ENCODE measurements around the gene KIFBP.
"Not testable (repeated sequence)": the region's sequence is repeated elsewhere in the genome, so short reads cannot be mapped to it uniquely, and the experiment has no call there.

KIFBP gene

DNA sequence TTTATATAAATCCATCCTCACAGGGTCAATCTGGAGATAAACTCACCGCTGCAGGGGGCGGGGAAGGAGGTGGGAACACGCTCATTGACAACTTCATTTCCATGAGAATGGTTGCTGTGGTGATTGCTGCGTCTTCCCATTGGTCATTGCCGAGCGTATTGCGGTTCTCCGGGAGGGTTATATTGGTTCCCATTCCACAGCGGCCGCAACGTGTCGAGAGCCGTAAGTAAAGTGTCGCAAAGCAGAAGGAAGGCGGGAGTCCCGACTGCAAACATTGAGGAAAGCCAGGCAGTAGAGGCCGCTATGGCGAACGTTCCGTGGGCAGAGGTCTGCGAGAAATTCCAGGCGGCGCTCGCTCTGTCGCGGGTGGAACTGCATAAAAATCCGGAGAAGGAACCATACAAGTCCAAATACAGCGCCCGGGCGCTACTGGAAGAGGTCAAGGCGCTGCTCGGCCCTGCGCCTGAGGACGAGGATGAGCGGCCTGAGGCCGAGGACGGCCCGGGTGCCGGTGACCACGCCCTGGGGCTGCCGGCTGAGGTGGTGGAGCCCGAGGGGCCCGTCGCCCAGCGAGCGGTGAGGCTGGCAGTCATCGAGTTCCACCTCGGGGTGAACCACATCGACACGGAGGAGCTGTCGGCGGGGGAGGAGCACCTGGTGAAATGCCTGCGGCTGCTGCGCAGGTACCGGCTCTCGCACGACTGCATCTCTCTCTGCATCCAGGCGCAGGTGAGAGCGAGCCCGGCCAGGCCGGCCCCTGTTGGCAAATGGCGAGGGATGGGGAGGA lies at the start of gene KIFBP:
TSS of gene KIFBP (plus strand) at position 274 of the 787 bp plus-strand sequence. CDS start at position 304, 30 bp downstream.
- peak; percentile 44 for DNase-seq

GRCh38 chr10:68938884-68939283 lies 49.7 kb upstream of the KIFBP start:
- no peak for DNase-seq

GRCh38 chr10:68940917-68941316 lies 47.7 kb upstream of the KIFBP start:
- not testable (repeated sequence) for DNase-seq

GRCh38 chr10:68950598-68950997 lies 38.0 kb upstream of the KIFBP start:
- DNase-seq: no peak

DNA sequence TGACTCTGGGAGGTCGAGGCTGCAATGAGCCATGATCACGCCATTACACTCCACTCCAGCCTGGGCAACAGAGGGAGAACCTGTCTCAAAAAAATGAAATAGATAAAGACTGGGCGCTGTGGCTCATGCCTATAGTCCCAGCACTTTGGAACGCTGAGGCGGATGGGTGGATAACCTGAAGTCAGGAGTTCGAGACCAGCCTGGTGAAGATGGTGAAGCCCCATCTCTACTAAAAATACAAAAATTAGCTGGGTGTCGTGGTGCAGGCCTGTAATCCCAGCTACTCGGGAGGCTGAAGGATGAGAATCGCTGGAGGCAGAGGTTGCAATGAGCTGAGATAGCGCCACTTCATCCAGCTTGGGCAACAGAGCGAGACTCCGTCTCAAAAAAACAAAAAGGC lies 33.7 kb upstream of the KIFBP start:
- no peak for DNase-seq

- no peak for DNase-seq
Observed at GRCh38 chr10:68955355-68955831, 33.2 kb upstream of the KIFBP start.

DNA sequence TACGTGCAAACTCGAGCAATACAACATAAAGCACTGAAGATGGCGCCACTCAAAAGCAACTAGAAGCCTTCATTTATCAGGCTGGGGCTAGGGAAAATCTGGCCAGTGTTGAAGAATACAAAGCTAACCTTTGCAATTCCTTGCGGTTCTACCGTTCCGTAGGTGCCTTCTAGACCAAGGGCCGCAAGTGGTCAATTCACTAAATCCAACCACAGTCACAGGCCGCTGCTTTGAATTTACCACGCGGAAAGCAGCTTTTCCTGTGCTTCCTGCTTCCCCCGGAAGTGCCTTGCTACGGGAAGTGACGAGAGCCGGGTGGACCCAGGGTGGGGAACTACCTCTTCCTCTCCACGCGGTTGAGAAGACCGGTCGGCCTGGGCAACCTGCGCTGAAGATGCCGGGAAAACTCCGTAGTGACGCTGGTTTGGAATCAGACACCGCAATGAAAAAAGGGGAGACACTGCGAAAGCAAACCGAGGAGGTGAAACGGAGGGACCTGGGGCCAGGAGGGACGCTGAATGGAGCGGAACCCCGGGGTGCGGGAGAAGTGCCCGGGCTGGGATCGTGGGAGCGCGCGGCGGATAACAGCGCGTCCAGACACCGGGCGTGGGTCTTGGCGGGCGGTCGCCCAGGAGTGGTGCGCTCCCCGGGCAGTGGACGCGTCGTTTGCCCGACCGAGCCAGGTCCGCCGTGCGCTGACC lies 32.6 kb upstream of the KIFBP start, which contains the start of gene DDX21:
TSS of gene DDX21 (plus strand) at position 339 of the 701 bp plus-strand sequence. CDS start at position 395, 56 bp downstream.
- DNase-seq: peak; percentile 81

DNA sequence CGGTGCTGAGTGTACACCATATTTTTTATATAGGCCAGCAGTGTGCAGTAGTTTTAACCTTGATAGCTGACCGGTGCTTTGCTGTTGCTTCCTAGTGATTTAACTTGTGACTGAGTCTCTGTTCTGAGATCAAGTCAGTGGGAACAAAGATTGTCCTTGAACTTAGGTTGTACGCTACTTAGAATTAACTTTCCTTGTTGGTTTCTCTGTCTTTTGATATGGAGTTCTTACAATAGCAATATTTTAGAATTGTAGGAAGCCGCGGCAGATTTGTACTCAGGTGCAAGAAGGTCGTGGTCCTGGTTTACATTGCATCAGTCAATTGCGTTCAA lies 31.4 kb upstream of the KIFBP start:
- no peak for DNase-seq

GRCh38 chr10:68957654-68958053 lies 30.9 kb upstream of the KIFBP start:
- no peak for DNase-seq

DNA sequence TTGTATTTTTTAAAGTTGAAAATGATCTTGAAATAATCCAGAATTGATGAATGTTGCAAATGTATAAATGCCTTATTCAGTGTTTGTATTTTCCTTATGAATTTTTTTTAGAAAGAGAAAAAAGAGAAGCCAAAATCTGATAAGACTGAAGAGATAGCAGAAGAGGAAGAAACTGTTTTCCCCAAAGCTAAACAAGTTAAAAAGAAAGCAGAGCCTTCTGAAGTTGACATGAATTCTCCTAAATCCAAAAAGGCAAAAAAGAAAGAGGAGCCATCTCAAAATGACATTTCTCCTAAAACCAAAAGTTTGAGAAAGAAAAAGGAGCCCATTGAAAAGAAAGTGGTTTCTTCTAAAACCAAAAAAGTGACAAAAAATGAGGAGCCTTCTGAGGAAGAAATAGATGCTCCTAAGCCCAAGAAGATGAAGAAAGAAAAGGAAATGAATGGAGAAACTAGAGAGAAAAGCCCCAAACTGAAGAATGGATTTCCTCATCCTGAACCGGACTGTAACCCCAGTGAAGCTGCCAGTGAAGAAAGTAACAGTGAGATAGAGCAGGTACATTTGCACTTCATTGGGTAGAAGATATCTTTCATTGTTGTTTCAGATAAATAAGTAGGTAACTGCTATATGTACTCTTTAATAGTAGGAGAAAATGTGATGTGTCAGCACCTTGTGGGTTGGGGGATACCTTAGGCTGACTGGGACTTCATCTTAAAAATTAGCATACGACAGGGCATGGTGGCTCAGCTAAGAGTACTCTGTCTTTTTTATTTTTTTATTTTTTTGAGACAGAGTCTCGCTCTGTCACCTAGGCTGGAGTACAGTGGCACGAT lies 28.7 kb upstream of the KIFBP start:
- DNase-seq: no peak

- DNase-seq: no peak
Observed at GRCh38 chr10:68963151-68963550, 25.5 kb upstream of the KIFBP start.

DNA sequence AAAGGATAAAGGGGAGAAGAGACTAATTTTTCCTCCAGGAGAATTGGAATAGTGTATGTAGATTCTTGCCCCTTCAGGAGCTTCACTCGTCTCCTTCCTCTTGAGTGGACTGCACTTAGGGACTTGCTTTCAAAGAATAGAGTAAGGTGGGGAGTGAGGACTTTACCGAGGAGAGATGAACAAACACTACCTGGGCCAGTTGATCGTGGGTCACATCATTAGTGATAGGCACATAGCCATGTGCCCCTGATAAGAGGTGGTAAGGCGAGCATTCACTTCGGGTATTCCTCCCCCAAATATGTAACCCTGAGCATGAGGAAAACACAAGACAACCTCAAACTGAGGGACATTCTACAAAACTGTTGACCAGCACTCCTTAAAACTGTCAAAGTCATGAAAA lies 14.6 kb upstream of the KIFBP start:
- DNase-seq: no peak

DNA sequence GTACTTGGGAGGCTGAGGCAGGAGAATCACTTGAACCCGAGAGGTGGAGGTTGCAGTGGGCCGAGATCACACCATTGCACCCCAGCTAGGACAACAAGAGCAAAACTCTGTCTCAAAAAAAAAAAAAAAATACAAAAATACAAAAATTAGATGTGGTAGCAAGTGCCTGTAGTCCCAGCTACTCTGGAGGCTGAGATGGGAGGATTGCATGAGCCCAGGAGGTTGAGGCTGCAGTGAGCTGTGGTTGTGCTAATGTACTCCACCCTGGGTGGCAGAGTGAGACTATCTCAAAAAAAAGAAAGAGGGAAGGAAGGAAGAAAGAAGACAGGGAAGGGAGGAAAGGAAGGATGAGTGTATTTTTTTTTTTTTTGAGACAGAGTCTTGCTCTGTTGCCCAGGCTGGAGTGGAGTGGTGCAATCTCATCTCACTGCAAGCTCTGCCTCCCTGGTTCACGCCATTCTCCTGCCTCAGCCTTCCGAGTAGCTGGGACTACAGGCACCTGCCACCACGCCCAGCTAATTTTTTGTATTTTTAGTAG lies 12.6 kb upstream of the KIFBP start:
- DNase-seq: not testable (repeated sequence)

DNA sequence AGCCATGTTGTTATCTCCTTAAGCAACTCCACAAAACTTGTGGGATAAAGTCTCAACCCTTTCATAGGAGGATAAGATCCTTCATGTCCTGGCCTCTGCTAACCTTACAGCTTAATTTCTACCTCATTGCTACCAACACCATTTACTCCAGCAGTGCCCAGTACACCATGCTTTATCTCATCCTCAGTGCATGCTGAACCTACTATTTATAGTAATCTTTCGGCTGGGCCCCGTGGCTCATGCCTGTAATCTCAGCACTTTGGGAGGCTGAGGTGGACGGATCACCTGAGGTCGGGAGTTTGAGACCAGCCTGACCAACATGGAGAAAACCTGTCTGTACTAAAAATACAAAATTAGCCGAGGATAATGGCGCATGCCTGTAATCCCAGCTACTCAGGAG lies 8.9 kb upstream of the KIFBP start:
- DNase-seq: not testable (repeated sequence)

DNA sequence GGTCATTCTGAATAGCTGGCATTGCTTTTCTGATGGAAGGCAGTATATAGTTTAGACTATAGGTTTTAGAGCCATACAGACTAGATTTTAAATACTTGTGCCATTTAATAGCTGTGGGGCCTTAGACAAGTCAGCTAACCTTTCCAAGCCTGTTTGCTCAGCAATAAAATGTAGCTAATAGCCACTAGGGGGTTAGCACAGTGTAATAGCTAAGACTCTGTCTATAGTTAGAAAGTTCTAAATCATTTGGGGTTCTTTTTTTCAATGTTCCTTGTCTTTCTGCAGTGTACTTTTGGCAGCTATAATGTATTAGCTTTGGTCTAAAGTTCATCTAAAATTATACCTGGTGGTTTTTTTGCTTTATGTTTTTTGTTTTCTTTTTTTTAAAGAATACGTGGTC lies 7.5 kb upstream of the KIFBP start:
- DNase-seq: no peak

DNA sequence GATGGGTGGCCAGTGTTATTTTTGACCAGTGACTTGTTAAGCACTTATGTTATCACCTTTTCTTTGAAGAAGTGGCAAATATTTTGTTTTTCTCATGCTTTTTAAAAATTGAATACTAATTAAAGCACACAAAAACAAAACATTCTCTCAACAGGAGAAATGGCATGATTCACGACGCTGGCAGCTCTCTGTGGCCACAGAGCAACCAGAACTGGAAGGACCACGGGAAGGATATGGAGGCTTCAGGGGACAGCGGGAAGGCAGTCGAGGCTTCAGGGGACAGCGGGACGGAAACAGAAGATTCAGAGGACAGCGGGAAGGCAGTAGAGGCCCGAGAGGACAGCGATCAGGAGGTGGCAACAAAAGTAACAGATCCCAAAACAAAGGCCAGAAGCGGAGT lies 6.2 kb upstream of the KIFBP start:
- no peak for DNase-seq

DNA sequence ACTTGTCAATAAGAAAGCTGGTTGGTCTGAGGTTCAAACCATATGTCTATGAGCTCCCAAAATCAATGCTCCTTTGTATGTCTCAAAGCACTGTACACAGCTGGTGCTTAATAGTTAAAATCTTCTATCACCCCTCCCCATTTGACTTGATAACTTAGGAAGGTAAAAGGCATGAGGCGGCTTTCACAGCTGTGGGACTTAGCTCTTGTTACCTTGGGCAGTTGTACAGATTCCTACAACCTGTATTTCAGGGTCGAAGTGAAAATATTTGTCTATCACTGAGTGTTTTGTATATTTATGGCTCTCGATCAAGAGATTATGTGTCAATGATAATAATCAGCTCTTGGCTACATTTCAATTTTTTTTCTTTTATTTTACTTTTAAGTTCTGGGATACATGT lies 992 bp upstream of the KIFBP start:
- DNase-seq: no peak

GRCh38 chr10:68989317-68989990 lies 851 bp downstream of the KIFBP start:
- no peak for DNase-seq

- DNase-seq: no peak
Observed at GRCh38 chr10:68992636-68993440, 4.2 kb downstream of the KIFBP start.

DNA sequence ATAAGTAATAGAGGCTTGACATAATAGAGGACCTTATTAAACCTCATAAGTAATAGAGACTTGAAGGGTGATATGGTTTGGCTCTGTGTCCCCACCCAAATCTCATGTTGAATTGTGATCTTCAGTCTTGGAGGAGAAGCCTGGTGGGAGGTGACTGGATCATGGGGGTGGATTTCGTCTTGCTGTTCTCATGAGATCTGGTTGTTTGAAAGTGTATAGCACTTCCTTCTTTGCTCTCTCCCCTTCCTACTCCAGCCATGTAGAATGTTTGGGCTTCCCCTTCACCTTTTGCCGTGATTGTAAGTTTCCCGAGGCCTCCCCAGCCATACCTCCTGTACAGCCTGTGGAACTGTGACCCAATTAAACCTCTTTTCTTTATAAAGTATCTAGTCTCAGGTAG lies 8.6 kb downstream of the KIFBP start:
- DNase-seq: no peak

DNA sequence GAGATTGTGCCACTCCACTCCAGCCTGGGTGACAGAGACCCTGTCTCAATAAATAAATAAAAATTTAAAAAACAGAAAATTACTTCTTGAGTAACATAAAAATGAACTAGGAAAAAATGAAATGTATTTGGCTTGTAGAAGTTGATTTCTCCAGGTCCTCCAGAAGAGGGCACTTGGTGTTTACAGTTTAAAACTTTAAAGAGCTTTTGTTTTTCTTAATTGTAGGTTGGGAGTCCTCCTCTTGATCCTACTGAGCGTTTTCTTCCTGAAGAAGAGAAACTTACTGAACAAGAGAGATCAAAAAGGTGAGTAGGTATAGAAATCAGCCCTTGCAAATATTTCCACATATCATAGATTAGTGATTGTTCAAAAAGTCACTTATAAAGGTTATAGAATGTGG lies 16.2 kb downstream of the KIFBP start:
- DNase-seq: no peak

Measured in NK-92 treated with Interleukin-12 subunit alpha and Interleukin-12 subunit beta, amount 100 ng/mL, for 24 hours (cell line).